HepG2 (cell line): ENCODE data around the gene PLEKHH3. TPM values are rescaled to one million over a fixed set of nuclear protein-coding genes. Genes with fewer than 3 reads are reported as not detected.
A peak's percentile ranks its signal among the peaks of the same experiment; 100 is the strongest.

Experiments used
- ARHGAP35 ChIP-seq: sonication (generic); formaldehyde crosslinking; IDR thresholded peaks from 2 replicates; pipeline ENCODE4 v1.9.0; 2022; ENCODE audit warnings: mild to moderate bottlenecking, inconsistent platforms, moderate library complexity, missing genetic modification reagents, borderline replicate concordance
- ATF4 ChIP-seq, 2 experiments: fragments of 450-650 bp in 1 of 2; sonication (generic) in 1 of 2; formaldehyde crosslinking; IDR thresholded peaks; 2 replicates each; pipeline versions ENCODE4 v1.5.0 to v1.8.0; 2020 to 2022; ENCODE audit warnings: mild to moderate bottlenecking in 1 of 2, missing genetic modification reagents in 1 of 2
- HBP1 ChIP-seq: IDR thresholded peaks from 2 replicates; pipeline ENCODE4 v1.6.1; 2016; ENCODE audit warnings: low read depth, control low read depth
- HNF4A ChIP-seq: sonication (generic); formaldehyde crosslinking; IDR thresholded peaks from 2 replicates; pipeline ENCODE4 v1.4.0; 2020; ENCODE audit warnings: missing genetic modification reagents
- MED8 ChIP-seq: sonication (generic); formaldehyde crosslinking; IDR thresholded peaks from 2 replicates; pipeline ENCODE4 v1.8.1; 2023; ENCODE audit warnings: mild to moderate bottlenecking, missing genetic modification reagents; ENCODE audit not compliant: insufficient replicate concordance
- NFKBIZ ChIP-seq: IDR thresholded peaks from 2 replicates; pipeline ENCODE4 v1.6.1; 2018; ENCODE audit warnings: missing genetic modification reagents, missing compliant biosample characterization
- NR2F6 ChIP-seq, 2 experiments: IDR thresholded peaks; 2 replicates each; pipeline ENCODE4 v1.6.1; 2016; ENCODE audit warnings: antibody characterized with exemption in 1 of 2, mild to moderate bottlenecking in 1 of 2
- RNF219 ChIP-seq: sonication (generic); formaldehyde crosslinking; IDR thresholded peaks from 2 replicates; pipeline ENCODE4 v1.5.0; 2020; ENCODE audit warnings: mild to moderate bottlenecking, missing genetic modification reagents
- SPEN ChIP-seq: sonication (generic); formaldehyde crosslinking; IDR thresholded peaks from 2 replicates; pipeline ENCODE4 v1.5.1; 2020; ENCODE audit warnings: low read depth, mild to moderate bottlenecking, missing genetic modification reagents
- STAT5B ChIP-seq: sonication (generic); formaldehyde crosslinking; IDR thresholded peaks from 2 replicates; pipeline ENCODE4 v1.4.0; 2020; ENCODE audit warnings: missing genetic modification reagents
- TARDBP ChIP-seq: sonication (generic); formaldehyde crosslinking; IDR thresholded peaks from 2 replicates; pipeline ENCODE4 v1.8.0; 2022; ENCODE audit warnings: mild to moderate bottlenecking, missing genetic modification reagents
- ZFP90 ChIP-seq: sonication (generic); formaldehyde crosslinking; IDR thresholded peaks from 2 replicates; pipeline ENCODE4 v1.8.0; 2022; ENCODE audit warnings: missing genetic modification reagents, mild to moderate bottlenecking, inconsistent platforms, borderline replicate concordance
- ZHX1 ChIP-seq: sonication (generic); formaldehyde crosslinking; IDR thresholded peaks from 2 replicates; pipeline ENCODE4 v1.8.1; 2022; ENCODE audit warnings: low read depth, mild to moderate bottlenecking, missing genetic modification reagents
- ZNF280D ChIP-seq: sonication (generic); formaldehyde crosslinking; IDR thresholded peaks from 2 replicates; pipeline ENCODE4 v1.5.1; 2020; ENCODE audit warnings: mild to moderate bottlenecking, missing genetic modification reagents
- ZNF337 ChIP-seq: sonication (generic); formaldehyde crosslinking; IDR thresholded peaks from 2 replicates; pipeline ENCODE4 v1.5.1; 2020; ENCODE audit warnings: missing genetic modification reagents, low read depth, mild to moderate bottlenecking, borderline replicate concordance
- ZNF569 ChIP-seq: sonication (generic); formaldehyde crosslinking; IDR thresholded peaks from 2 replicates; pipeline ENCODE4 v1.5.0; 2020; ENCODE audit warnings: mild to moderate bottlenecking, missing genetic modification reagents, moderate library complexity, borderline replicate concordance
- polyA plus RNA-seq, 8 experiments: library from polyadenylated mRNA; depleted of rRNA in 3 of 8; stranded (reverse) in 7 of 8; unstranded in 1 of 8; fragments of >200 nt; fragmentation: Illumina TruSeq in 4 of 8; extraction: Trizol in 4 of 8; gene quantifications; 2 replicates each; pipeline versions ENCODE4 v1.2.1 to v1.2.3, GENCODE V29; 2011 to 2016; ENCODE audit warnings: low read depth in 4 of 8, missing spikeins in 1 of 8, mixed read lengths in 1 of 8; ENCODE audit not compliant: insufficient read depth in 1 of 8
- total RNA-seq, 5 experiments: library from RNA; depleted of rRNA; stranded (reverse); fragments of >200 nt; fragmentation: Illumina TruSeq; extraction: Trizol; gene quantifications; 2 replicates each; pipeline ENCODE4 v1.2.3, GENCODE V29; 2016; ENCODE audit warnings: low read depth in 1 of 5

Gene PLEKHH3
- total and polyA plus RNA-seq, 2 of the 13 experiments (the other 11 are each of a cell fraction or from before 2014, with no cell fraction given): 6.0 to 19.9 TPM

- TF ChIP-seq TARDBP (peak; percentile 76), HNF4A (CRISPR knock-in tag) (peak; percentile 30), NFKBIZ (CRISPR knock-in tag) (no peak), ZNF337 (no peak), ZFP90 (CRISPR knock-in tag) (no peak; the same call in 1 of the 2 replicates), STAT5B (CRISPR knock-in tag) (no peak), RNF219 (no peak), ARHGAP35 (CRISPR knock-in tag) (no peak), SPEN (no peak), ATF4 (CRISPR knock-in tag; IDR thresholded peaks at IDR 0.05) (peak in 1 of 2 experiments; percentile 16; a peak in 1 of 4 replicates), MED8 (CRISPR knock-in tag) (no peak), ZNF280D (CRISPR knock-in tag) (no peak), ZHX1 (CRISPR knock-in tag) (no peak), NR2F6 (IDR thresholded peaks at IDR 0.05) (no peak), NR2F6 (CRISPR knock-in tag; IDR thresholded peaks at IDR 0.05) (peak; percentile 81), HBP1 (no peak), ZNF569 (CRISPR knock-in tag) (no peak)
Measured at GRCh38 chr17:42618442-42619150, 58.2 kb downstream of the PLEKHH3 start (continued).
